Mucosa of descending colon (tissue), 3 donors: Measurements from ENCODE around the gene OTOP2. TPM values are rescaled to one million over a fixed set of nuclear protein-coding genes. Genes with fewer than 3 reads are reported as not detected.
A peak's percentile ranks its signal among the peaks of the same experiment; 100 is the strongest.

Source experiments
- ATAC-seq: fragments of 200-7000 bp; cut with Tn5 transposase; one replicate; pipeline ENCODE4 v1.9.1; 2020; ENCODE audit warnings: mild to moderate bottlenecking, moderate library complexity
- DNase-seq, 3 donors: peaks; one replicate each; pipeline ENCODE4 v3.0.0-alpha.2; 2020
- H3K36me3 ChIP-seq: fragments of 200-600 bp; one replicate; pipeline ENCODE4 v1.8.0; 2021; ENCODE audit warnings: low read depth, mild to moderate bottlenecking
- H3K4me1 ChIP-seq: fragments of 200-600 bp; one replicate; pipeline ENCODE4 v1.8.0; 2021; ENCODE audit warnings: low read depth, mild to moderate bottlenecking
- H3K4me3 ChIP-seq: fragments of 200-600 bp; one replicate; pipeline ENCODE4 v1.8.0; 2021; ENCODE audit warnings: mild to moderate bottlenecking
- H3K9me3 ChIP-seq: fragments of 200-600 bp; one replicate; pipeline ENCODE4 v1.8.0; 2021; ENCODE audit warnings: mild to moderate bottlenecking
- intact Hi-C, 2 donors: fragments of 100-400 bp; cut with DNase I in 1 of 2; cut with micrococcal nuclease in 1 of 2; formaldehyde crosslinking; loops; one replicate each; pipeline versions ENCODE4 v1.11.0 to v1.11.1; 2022; cut with DNase I, micrococcal nuclease
- total RNA-seq, 3 donors: library from RNA; stranded (reverse); fragmentation: NEBNext Ultra II Directional in 2 of 3; extraction: Animal tissue kit (Norgen Biotek cat#: 25700) in 2 of 3; gene quantifications; one replicate each; pipeline versions ENCODE4 v1.2.1 to v1.2.4, GENCODE V29; 2021 to 2023
- TF ChIP-seq, protein P1 (sequence below): fragments of 200-600 bp; IDR thresholded peaks from one replicate; pipeline ENCODE4 v1.8.0; 2022; ENCODE audit warnings: antibody characterized with exemption, mild to moderate bottlenecking
- donor health status: DM: no; HTN: no; CAD: no; lungs with moderate emphysema.
- donor health status: DM: no; HTN: no; CAD: no.
- donor health status: DM: no; HTN: yes; CAD: no.

The OTOP2 gene
- total RNA-seq, 3 donors from 2014 or later = 15.3 to 135 (median 54.0) TPM

DNA sequence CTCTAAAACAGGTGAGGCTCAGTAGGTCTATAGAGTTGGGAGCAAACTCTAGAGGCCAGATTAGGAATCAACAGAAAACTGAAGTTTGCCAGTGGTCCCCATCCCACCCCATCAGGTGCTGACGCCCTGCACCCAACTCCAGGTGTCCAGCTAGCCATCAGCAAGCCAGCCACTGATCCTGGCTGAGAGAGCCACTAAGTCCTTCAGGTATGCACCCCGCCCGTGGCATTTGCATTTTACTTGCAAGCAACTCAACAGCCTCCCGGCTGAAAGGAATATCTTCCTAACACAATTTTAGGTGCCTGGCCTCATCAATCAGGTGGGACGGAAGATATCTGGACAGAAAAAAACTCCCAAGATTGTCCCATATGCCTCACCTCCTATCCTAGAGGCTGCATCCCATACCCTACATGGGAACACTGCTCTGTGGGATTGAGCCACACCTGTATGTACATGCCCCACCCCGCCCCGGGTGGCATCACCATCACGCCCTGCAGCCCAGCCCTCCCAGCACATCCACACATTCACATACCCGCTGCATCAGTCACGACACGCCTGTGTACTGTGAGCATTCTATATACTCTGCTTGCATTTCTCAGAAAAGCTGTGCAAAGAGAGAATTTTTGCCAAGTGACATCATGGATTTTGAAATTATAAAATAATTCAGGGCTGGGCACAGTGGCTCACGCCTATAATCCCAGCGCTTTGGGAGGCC, 19.9 kb downstream of the OTOP2 start:
- intact Hi-C loops = no loop called here
- Histone ChIP-seq H3K9me3 (no peaks in the 10 kb centered on the region), H3K36me3 (no peaks in the 10 kb centered on the region), H3K4me3 (no peak overlapping the region), H3K4me1 (no peaks in the 10 kb centered on the region)
- peak in 1 of 3 donors; percentile 50 for DNase-seq
- TF ChIP-seq, protein P1, sequence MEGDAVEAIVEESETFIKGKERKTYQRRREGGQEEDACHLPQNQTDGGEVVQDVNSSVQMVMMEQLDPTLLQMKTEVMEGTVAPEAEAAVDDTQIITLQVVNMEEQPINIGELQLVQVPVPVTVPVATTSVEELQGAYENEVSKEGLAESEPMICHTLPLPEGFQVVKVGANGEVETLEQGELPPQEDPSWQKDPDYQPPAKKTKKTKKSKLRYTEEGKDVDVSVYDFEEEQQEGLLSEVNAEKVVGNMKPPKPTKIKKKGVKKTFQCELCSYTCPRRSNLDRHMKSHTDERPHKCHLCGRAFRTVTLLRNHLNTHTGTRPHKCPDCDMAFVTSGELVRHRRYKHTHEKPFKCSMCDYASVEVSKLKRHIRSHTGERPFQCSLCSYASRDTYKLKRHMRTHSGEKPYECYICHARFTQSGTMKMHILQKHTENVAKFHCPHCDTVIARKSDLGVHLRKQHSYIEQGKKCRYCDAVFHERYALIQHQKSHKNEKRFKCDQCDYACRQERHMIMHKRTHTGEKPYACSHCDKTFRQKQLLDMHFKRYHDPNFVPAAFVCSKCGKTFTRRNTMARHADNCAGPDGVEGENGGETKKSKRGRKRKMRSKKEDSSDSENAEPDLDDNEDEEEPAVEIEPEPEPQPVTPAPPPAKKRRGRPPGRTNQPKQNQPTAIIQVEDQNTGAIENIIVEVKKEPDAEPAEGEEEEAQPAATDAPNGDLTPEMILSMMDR = no peak
- ATAC-seq = peak; percentile 86

DNA sequence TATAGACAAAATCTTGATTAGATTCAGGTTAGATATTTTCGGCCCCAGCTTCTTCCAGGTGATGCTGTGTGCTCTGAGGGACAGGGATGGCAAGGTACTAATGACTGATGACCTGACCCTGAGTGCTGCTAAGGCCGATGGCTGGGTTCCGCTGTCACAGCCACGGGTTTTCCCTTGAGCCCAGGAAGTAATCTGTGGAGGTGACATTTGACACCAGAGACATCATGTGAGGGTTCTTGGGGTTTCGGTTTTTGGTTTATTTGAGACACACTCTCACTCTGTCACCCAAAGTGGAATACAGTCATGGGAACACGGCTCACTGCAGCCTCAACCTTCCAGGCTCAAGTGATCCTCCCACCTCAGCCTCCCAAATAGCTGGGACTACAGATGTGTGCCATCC, 21.5 kb downstream of the OTOP2 start:
- H3K9me3 ChIP-seq = no peaks in the 10 kb centered on the region
- TF ChIP-seq, protein P1 = no peak
- no peak overlapping the region for H3K4me3 ChIP-seq
- intact Hi-C loops = no loop called here
- no peak for ATAC-seq
- H3K36me3 ChIP-seq = no peaks in the 10 kb centered on the region
- no peaks in the 10 kb centered on the region for H3K4me1 ChIP-seq
- DNase-seq = no peak

DNA sequence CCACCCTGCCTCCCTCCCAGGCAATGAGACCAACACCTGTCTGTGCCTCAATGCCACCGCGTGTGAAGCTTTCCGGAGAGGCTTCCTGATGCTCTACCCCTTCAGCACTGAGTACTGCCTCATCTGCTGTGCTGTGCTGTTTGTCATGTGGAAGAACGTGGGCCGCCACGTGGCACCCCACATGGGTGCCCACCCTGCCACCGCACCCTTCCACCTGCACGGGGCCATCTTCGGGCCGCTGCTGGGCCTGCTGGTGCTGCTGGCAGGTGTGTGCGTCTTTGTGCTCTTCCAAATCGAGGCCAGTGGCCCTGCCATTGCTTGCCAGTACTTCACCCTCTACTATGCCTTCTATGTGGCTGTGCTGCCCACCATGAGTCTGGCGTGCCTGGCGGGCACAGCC, 22.6 kb downstream of the OTOP2 start:
- Histone ChIP-seq H3K9me3 (no peaks in the 10 kb centered on the region), H3K4me3 (no peak overlapping the region), H3K4me1 (no peaks in the 10 kb centered on the region), H3K36me3 (no peaks in the 10 kb centered on the region)
- ATAC-seq (no peak), DNase-seq (no peak)
- TF ChIP-seq, protein P1 = no peak
- intact Hi-C loops = no loop called here

DNA sequence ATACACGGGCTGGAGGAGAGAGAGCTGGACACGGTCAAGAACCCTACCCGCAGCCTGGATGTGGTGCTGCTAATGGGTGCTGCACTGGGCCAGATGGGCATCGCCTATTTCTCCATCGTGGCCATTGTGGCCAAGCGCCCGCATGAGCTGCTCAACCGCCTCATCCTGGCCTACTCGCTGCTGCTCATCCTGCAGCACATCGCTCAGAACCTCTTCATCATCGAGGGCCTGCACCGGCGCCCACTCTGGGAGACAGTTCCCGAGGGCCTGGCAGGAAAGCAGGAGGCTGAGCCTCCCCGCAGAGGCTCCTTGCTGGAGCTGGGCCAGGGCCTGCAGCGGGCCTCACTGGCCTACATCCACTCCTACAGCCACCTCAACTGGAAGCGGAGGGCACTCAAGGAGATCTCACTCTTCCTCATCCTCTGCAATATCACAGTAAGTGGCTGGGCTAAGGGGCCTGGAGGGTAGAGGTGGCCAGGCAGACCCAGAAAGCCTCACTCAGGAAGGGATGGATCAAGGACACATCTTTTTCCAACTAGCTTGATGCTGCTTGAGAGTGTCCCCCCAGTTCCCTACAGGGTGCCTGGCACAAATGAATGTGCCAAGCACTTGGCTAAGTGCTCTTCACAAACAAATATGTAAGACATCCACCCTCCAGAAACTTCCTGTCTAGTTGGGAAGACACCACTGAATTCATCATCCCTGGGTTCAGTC, 23.1 kb downstream of the OTOP2 start:
- Histone ChIP-seq H3K9me3 (no peaks in the 10 kb centered on the region), H3K36me3 (no peaks in the 10 kb centered on the region), H3K4me1 (no peaks in the 10 kb centered on the region), H3K4me3 (no peak overlapping the region)
- ATAC-seq (no peak), DNase-seq (no peak)
- TF ChIP-seq, protein P1 = no peak
- intact Hi-C loops = no loop called here

DNA sequence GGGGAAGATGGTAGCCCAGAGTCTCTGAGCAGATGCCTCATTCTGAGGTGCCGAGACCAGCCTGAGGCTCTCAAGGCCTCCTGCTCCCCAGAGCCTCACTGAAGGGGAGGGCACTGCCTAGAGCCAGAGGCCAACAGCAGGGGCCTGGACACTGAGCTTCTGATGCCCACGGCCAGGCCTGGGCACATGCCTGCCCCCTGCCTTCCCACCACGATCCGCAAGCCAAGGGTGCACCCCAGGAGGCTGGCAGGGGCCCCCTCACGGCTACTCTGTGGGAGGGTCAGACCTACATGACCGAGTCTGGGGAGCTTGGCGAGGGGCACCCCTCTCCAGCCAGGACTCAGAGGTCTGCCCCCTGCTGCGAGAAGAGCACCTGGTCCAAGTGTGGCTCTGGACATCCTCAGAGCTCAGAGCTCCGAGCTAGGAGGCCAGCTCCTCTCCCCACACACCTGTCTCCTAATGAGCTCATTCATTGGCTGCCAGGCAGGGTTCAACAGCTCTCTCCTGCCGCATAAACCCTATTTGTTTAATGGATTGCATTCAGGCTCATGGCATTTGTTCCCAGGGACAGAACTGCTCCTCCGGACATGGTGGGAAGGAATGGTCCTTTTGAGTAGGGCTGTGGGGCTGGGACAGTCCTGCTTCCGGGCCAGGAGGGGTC, 25.5 kb downstream of the OTOP2 start:
- no peak for ATAC-seq
- Histone ChIP-seq H3K9me3 (no peaks in the 10 kb centered on the region), H3K4me3 (no peak overlapping the region), H3K4me1 (peaks cover 9% of the 10 kb centered on the region), H3K36me3 (no peaks in the 10 kb centered on the region)
- no peak for DNase-seq
- TF ChIP-seq, protein P1 = no peak
- intact Hi-C loops = no loop called here
